OCI-LY3 (cell line): ENCODE results near the gene STMN1.

Experiments
- H2AFZ ChIP-seq: fragments of 200-600, 300-600 bp; shearing (Covaris generic); 2 replicates; pipeline ENCODE4 v1.6.0; 2014; ENCODE audit warnings: antibody characterized with exemption, low read depth, low read length
- H3K27ac ChIP-seq: fragments of 200-600, 300-600 bp; sonication (generic); 2 replicates; pipeline ENCODE4 v1.5.1; 2014; ENCODE audit warnings: mild to moderate bottlenecking, low read length, moderate library complexity, mixed read lengths
- H3K27me3 ChIP-seq: fragments of 200-600, 300-600 bp; sonication (generic); 2 replicates; pipeline ENCODE4 v1.6.1; 2014; ENCODE audit warnings: low read depth, low read length, mixed read lengths
- H3K36me3 ChIP-seq: fragments of 200-600, 300-600 bp; sonication (generic); replicated peaks from 2 replicates; pipeline ENCODE3; 2014; ENCODE audit warnings: low read depth, low read length, mixed read lengths
- H3K4me1 ChIP-seq: fragments of 300-600, 200-600 bp; sonication (generic); 2 replicates; pipeline ENCODE4 v1.6.1; 2014; ENCODE audit warnings: low read length, mixed read lengths
- H3K4me2 ChIP-seq: fragments of 200-600, 300-600 bp; sonication (generic); 2 replicates; pipeline ENCODE4 v1.6.1; 2014; ENCODE audit warnings: low read length, mixed read lengths
- H3K4me3 ChIP-seq: fragments of 300-600, 200-600 bp; sonication (generic); 2 replicates; pipeline ENCODE4 v1.5.1; 2014; ENCODE audit warnings: antibody characterized with exemption, mild to moderate bottlenecking, low read length, moderate library complexity
- H3K79me2 ChIP-seq: fragments of 300-600, 200-600 bp; shearing (Covaris generic); 2 replicates; pipeline ENCODE4 v1.6.1; 2014; ENCODE audit warnings: mild to moderate bottlenecking, low read length, mixed read lengths
- H3K9ac ChIP-seq: fragments of 300-600, 200-600 bp; shearing (Covaris generic); 2 replicates; pipeline ENCODE4 v1.6.0; 2014; ENCODE audit warnings: mild to moderate bottlenecking, low read length, moderate library complexity
- H3K9me3 ChIP-seq: fragments of 200-600, 300-600 bp; shearing (Covaris generic); 2 replicates; pipeline ENCODE4 v1.6.1; 2014; ENCODE audit warnings: low read length, mixed read lengths; ENCODE audit not compliant: insufficient read depth
- H4K20me1 ChIP-seq: fragments of 200-600, 300-600 bp; sonication (generic); 2 replicates; pipeline ENCODE4 v1.6.1; 2016; ENCODE audit warnings: low read length, mixed read lengths; ENCODE audit not compliant: insufficient read depth
- EZH2phosphoT487 ChIP-seq: fragments of 200-600 bp; shearing (Covaris generic); IDR thresholded peaks from 2 replicates; pipeline ENCODE4 v1.6.1; 2018; ENCODE audit warnings: antibody characterized with exemption, mixed run types, low read depth
- TF ChIP-seq, protein P1 (sequence below): fragments of 200-600, 300-600 bp; sonication (generic); IDR thresholded peaks from 2 replicates; pipeline ENCODE4 v1.5.1; 2014; ENCODE audit warnings: antibody characterized with exemption, low read length, low read depth

Gene STMN1

DNA sequence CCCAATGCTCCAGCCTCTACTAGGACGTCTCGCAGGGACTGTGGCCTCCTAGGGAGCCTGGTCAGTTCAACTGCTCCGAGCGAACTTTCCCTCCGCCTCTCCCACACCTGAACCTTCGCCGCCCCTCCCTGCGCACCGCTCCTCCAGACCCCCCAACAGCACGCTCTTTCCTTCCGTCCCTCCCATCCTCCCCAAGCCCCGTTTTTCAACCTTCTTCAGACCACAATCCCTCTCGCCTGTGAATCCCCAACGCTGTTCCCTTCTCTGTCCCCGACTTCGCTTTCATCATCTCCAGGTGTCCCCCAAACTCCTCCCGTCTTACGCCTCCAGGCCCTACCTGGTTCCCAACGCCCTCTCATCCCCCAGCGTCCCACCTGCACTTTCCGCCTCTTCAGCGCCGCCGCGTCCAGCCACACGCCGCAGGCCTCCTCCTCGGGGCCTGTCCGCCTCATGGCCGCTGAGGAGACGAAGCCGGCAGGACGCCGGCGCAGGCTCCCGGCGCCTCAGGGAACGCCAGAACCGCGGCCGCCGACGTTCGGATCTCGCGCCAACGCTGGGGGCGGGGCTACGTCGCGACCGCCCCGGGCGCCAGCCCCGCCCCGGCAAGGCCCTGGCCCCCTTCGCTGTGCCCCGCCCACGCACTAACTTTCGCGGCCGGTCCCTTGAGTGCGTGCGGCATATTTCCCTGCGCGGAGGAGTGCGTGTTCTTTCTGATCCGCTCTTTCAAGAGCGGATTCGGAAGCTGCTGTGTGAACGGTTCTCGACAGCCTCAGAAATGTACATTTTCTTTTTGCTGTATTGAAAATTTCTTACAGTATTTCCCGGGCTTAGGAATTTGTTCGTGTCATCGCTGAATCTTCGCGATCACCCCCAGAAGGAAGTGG is 47.1 kb downstream of the STMN1 start, which contains the start of gene AUNIP:
Gene AUNIP (minus strand): TSS at position 552 of the 884 bp plus-strand sequence. CDS start 100 bp downstream, at position 452.
- H3K9ac ChIP-seq = peak within 1 kb of the TSS; percentile 75
- H4K20me1 ChIP-seq = no peaks in the 10 kb centered on the region
- H3K4me3 ChIP-seq = peak within 1 kb of the TSS; percentile 95
- H3K4me2 ChIP-seq = peak within 1 kb of the TSS; percentile 83
- H3K27ac ChIP-seq = peak within 1 kb of the TSS; percentile 48
- no peaks in the 10 kb centered on the region for H3K36me3 ChIP-seq
- H2AFZ ChIP-seq = peak within 1 kb of the TSS; percentile 69
- TF ChIP-seq EZH2phosphoT487 = no peak
- TF ChIP-seq, protein P1, sequence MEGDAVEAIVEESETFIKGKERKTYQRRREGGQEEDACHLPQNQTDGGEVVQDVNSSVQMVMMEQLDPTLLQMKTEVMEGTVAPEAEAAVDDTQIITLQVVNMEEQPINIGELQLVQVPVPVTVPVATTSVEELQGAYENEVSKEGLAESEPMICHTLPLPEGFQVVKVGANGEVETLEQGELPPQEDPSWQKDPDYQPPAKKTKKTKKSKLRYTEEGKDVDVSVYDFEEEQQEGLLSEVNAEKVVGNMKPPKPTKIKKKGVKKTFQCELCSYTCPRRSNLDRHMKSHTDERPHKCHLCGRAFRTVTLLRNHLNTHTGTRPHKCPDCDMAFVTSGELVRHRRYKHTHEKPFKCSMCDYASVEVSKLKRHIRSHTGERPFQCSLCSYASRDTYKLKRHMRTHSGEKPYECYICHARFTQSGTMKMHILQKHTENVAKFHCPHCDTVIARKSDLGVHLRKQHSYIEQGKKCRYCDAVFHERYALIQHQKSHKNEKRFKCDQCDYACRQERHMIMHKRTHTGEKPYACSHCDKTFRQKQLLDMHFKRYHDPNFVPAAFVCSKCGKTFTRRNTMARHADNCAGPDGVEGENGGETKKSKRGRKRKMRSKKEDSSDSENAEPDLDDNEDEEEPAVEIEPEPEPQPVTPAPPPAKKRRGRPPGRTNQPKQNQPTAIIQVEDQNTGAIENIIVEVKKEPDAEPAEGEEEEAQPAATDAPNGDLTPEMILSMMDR = no peak
- no peaks in the 10 kb centered on the region for H3K27me3 ChIP-seq
- H3K9me3 ChIP-seq = no peaks in the 10 kb centered on the region
- 0 out of 2 replicates have a peak, but pooled peaks cover 4% of the 10 kb centered on the region for H3K4me1 ChIP-seq
- peaks cover 27% of the 10 kb centered on the region for H3K79me2 ChIP-seq

DNA sequence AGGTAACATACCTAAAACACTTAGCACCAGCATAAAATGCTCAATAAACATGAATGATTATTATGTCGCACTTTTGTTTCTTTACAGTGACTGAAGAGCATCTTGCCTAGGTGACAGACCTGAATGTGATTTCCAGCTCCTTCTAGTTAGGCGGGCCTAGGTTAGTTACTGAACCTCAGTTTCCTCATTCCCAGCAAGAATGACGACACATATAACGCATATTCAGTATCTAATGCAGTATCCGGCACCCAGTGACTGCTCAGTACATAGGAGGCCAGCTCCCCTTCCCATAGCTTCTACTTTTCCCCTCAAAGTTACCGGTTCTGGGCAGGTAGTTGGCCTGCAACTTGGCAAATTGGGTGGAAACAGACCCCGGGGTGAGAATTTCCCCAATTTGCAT is 47.7 kb downstream of the STMN1 start:
- Histone ChIP-seq H3K4me3 (peak overlapping the region; percentile 95), H3K27me3 (no peaks in the 10 kb centered on the region), H4K20me1 (no peaks in the 10 kb centered on the region), H3K27ac (no peak overlapping the region), H3K9ac (peak overlapping the region; percentile 75), H3K4me1 (0 out of 2 replicates have a peak, but pooled peaks cover 4% of the 10 kb centered on the region), H3K9me3 (no peaks in the 10 kb centered on the region), H3K36me3 (no peaks in the 10 kb centered on the region), H2AFZ (0 out of 2 replicates have a peak overlapping the region, but pooled peaks have one; percentile 69), H3K4me2 (peak overlapping the region; percentile 83), H3K79me2 (peaks cover 29% of the 10 kb centered on the region)
- TF ChIP-seq, protein P1 = no peak
- TF ChIP-seq EZH2phosphoT487 = no peak

DNA sequence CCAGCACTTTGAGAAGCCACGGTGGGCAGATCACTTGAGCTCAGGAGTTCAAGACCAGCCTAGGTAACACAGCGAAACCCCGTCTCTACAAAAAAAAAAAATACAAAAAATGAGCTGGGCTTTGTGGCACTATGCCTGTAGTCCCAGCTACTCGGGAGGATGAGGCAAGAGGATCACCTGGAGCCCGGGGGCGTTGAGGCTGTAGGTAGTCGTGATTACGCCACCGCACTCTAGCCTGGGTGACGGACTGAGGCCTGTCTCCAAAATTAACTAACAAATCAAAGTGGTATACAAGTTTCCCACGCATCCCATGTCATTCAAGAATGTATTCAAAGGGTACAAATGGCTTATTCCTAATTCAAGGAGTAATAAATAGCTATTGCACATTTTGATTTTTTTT is 49.4 kb downstream of the STMN1 start:
- no peak overlapping the region for H3K4me3 ChIP-seq
- TF ChIP-seq EZH2phosphoT487 = no peak
- TF ChIP-seq, protein P1 = no peak
- peaks cover 31% of the 10 kb centered on the region for H3K79me2 ChIP-seq
- no peak overlapping the region for H3K9ac ChIP-seq
- no peaks in the 10 kb centered on the region for H3K36me3 ChIP-seq
- no peak overlapping the region for H3K27ac ChIP-seq
- H3K27me3 ChIP-seq = no peaks in the 10 kb centered on the region
- H3K9me3 ChIP-seq = no peaks in the 10 kb centered on the region
- H2AFZ ChIP-seq = no peak overlapping the region
- H3K4me1 ChIP-seq = 0 out of 2 replicates have a peak, but pooled peaks cover 4% of the 10 kb centered on the region
- H3K4me2 ChIP-seq = no peak overlapping the region
- no peaks in the 10 kb centered on the region for H4K20me1 ChIP-seq

DNA sequence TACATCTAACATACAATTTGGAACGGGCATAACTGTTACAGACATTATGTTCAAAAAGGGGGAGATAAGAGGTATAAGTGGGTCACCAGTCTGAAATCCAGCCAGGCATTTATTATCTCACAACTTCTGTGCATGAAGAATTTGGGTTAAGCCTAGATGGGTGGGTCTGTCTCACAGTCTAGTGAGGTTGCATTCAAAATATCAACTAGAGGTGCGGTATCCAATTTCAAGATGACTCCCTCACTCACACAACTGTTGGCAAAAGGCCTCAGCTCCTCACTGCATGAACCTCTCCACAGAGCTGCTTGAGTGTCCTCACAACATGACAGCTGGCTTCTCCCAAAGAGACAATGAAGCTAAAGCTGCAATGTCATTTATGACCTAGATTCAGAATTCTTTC is 51.7 kb downstream of the STMN1 start:
- Histone ChIP-seq H3K27me3 (no peaks in the 10 kb centered on the region), H3K36me3 (no peaks in the 10 kb centered on the region), H3K27ac (no peak overlapping the region), H4K20me1 (no peaks in the 10 kb centered on the region), H3K79me2 (peaks cover 31% of the 10 kb centered on the region), H3K4me2 (no peak overlapping the region), H3K4me1 (0 out of 2 replicates have a peak, but pooled peaks cover 4% of the 10 kb centered on the region), H3K9ac (no peak overlapping the region), H3K9me3 (no peaks in the 10 kb centered on the region), H2AFZ (no peak overlapping the region), H3K4me3 (no peak overlapping the region)
- TF ChIP-seq, protein P1 = no peak
- no peak for TF ChIP-seq EZH2phosphoT487
